ENCODE data around the gene AARS2.
A peak's percentile ranks its signal among the peaks of the same experiment; 100 is the strongest.

AARS2 gene

DNA sequence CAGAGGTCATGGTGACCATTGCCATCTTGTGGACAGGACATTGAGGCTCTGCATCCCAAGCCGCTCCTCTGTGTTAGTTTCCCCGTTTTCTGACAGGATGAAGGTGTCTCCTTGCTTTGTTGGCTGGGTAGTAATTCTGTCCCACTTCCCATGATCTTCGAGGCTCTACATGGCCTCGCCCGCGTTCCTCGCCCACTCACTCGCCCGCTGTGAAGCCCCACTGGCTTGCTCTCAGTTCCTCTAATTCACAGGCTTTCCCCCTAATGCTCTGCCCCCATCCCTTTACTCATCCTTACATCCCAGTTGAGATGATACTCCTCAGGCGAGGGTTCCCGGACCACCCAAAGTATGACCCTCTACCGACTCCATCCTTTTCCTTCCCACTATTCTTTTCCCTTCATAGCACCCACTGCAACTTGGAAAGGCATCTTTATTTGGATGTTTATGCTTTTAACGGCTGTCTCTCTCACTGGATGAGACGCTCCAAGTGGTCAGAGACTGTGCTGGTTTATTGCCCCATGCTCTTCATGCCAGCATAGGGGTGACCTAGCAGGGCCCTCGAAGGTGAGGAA lies 55.3 kb downstream of the AARS2 start:
- no peak for DNase-seq (ENCODE audit: low read depth)
- TF ChIP-seq, protein P1, sequence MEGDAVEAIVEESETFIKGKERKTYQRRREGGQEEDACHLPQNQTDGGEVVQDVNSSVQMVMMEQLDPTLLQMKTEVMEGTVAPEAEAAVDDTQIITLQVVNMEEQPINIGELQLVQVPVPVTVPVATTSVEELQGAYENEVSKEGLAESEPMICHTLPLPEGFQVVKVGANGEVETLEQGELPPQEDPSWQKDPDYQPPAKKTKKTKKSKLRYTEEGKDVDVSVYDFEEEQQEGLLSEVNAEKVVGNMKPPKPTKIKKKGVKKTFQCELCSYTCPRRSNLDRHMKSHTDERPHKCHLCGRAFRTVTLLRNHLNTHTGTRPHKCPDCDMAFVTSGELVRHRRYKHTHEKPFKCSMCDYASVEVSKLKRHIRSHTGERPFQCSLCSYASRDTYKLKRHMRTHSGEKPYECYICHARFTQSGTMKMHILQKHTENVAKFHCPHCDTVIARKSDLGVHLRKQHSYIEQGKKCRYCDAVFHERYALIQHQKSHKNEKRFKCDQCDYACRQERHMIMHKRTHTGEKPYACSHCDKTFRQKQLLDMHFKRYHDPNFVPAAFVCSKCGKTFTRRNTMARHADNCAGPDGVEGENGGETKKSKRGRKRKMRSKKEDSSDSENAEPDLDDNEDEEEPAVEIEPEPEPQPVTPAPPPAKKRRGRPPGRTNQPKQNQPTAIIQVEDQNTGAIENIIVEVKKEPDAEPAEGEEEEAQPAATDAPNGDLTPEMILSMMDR (IDR thresholded peaks at IDR 0.05; ENCODE audit: insufficient read depth, low read depth, low read length, missing control alignments): no peak
- peak overlapping the region; percentile 36 for H3K4me3 ChIP-seq (ENCODE audit: low read length)

GRCh38 chr6:44257025-44257752 lies 56.0 kb downstream of the AARS2 start, which contains the start of gene SLC35B2:
Gene SLC35B2, minus strand, starts transcription at chr6:44257528. Its CDS starts 118 bp downstream, at chr6:44257410.
- TF ChIP-seq, protein P1 (IDR thresholded peaks at IDR 0.05; ENCODE audit: insufficient read depth, low read depth, low read length, missing control alignments): peak; percentile 26

DNA sequence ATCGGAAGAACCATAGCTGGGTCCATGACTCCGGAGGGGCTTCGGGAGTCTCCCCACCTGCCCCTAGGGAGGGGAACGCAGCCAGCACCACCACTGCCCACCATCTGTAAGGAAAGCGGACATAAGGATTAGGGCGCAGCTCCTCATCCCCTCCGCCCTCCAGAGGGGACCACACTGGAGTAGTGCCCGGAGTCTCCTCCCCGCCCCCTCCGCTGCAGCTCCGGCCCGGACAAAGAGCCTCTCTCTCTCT lies 56.4 kb downstream of the AARS2 start:
- TF ChIP-seq, protein P1 (IDR thresholded peaks at IDR 0.05; ENCODE audit: insufficient read depth, low read depth, low read length, missing control alignments): no peak
- DNase-seq (ENCODE audit: low read depth): no peak

More at GRCh38 chr6:44257025-44257752, 56.0 kb downstream of the AARS2 start, which contains the start of gene SLC35B2:
- peak within 1 kb of the TSS; percentile 59 for H3K4me3 ChIP-seq (ENCODE audit: low read length)
- DNase-seq (ENCODE audit: low read depth): peak; percentile 62

DNA sequence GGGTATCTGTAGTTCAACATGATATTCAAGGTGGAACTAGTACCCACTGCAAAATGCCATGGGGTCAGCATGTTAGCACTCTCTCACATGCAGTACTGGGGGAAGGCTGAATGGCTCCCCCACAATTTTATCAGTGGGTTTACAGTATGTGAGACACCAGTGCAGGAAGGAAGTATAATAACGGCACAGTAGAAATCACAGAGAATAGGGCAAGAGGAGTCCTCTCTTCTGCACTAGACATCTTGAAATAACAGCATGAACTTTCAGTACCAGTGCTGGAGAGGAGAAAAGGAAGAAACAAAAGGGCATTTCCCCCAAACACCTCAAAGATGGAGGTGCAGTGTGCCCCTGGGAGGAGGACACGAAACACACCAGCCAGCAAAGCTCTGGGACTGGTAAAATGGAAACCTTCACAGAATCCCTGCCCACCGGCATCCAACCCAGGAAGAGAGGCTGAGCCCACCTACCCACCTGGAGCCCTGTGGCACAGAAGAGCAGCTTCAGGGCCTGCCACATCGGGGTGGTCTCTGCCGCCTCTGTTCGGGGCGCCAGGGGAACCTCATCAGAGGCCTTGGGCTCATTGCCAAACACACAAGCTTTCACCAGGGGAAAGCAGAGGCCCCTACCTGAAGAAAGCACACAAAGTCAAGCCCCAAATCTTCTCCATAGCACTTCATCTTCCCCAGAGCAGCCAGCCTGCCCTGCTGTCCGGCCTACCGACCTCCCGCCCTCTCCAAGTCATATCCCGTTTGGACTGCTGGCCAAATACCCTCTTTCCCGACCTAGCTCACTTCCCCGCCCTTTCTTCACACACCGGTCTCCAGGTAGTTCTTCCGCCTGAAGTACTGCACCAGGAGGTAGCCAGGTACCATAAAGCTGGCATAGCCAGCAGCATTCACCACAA lies 57.0 kb downstream of the AARS2 start:
- no peak for DNase-seq (ENCODE audit: low read depth)
- TF ChIP-seq, protein P1 (IDR thresholded peaks at IDR 0.05; ENCODE audit: insufficient read depth, low read depth, low read length, missing control alignments): no peak
- H3K4me3 ChIP-seq (ENCODE audit: low read length): peak overlapping the region; percentile 59

More for the DNA sequence above, 56.4 kb downstream of the AARS2 start:
- peak overlapping the region; percentile 59 for H3K4me3 ChIP-seq (ENCODE audit: low read length)

- H3K4me3 ChIP-seq (ENCODE audit: low read length): no peak overlapping the region
- no peak for DNase-seq (ENCODE audit: low read depth)
- TF ChIP-seq, protein P1 (IDR thresholded peaks at IDR 0.05; ENCODE audit: insufficient read depth, low read depth, low read length, missing control alignments): no peak
Observed at GRCh38 chr6:44255105-44255808, 57.9 kb downstream of the AARS2 start.

Measured in epithelial cell of esophagus (primary cell).